Activated CD4-positive, alpha-beta memory T cell treated with anti-CD3 and anti-CD28 coated beads for 36 hours (primary cell): Measurements from ENCODE around the gene ZGRF1. TPM values are rescaled to one million over a fixed set of nuclear protein-coding genes. Genes with fewer than 3 reads are reported as not detected.
"Not testable (repeated sequence)": the region's sequence is repeated elsewhere in the genome, so short reads cannot be mapped to it uniquely, and the experiment has no call there.

Source experiments
- CTCF ChIA-PET: fragments of 350-600 bp; sonication (Branson Sonifier 250); formaldehyde crosslinking; loops from one replicate; lab custom pipeline; 2021; ENCODE audit warnings: antibody characterized with exemption, inconsistent platforms; lab: Charles Lee
- POLR2A ChIA-PET: fragments of 350-600 bp; sonication (Branson Sonifier 250); formaldehyde crosslinking; loops from one replicate; lab custom pipeline; 2021; ENCODE audit warnings: antibody characterized with exemption; lab: Charles Lee
- DNase-seq: peaks from one replicate; pipeline ENCODE4 v3.0.0-alpha.2; 2020
- H3K27ac Mint-ChIP-seq: one replicate; pipeline ENCODE4 v1.8.0; 2021; ENCODE audit warnings: mixed read lengths
- H3K27me3 Mint-ChIP-seq: one replicate; pipeline ENCODE4 v1.8.0; 2021; ENCODE audit warnings: mixed read lengths
- H3K36me3 Mint-ChIP-seq: one replicate; pipeline ENCODE4 v1.8.0; 2021; ENCODE audit warnings: mixed read lengths
- H3K4me1 Mint-ChIP-seq: one replicate; pipeline ENCODE4 v1.8.0; 2021; ENCODE audit warnings: low read depth, mixed read lengths
- H3K4me3 Mint-ChIP-seq: one replicate; pipeline ENCODE4 v1.8.0; 2021; ENCODE audit warnings: mild to moderate bottlenecking, mixed read lengths
- H3K9me3 Mint-ChIP-seq: one replicate; pipeline ENCODE4 v1.8.0; 2021; ENCODE audit warnings: mixed read lengths
- intact Hi-C: fragments of 100-400 bp; cut with micrococcal nuclease; formaldehyde crosslinking; loops from one replicate; pipeline ENCODE4 v1.15.1; 2023
- microRNA-seq: library from miRNA; unstranded; fragments of <30 nt; microRNA quantifications from one replicate; pipeline ENCODE4 v1.2.0, GENCODE V29; 2022; ENCODE audit warnings: borderline number of aligned reads, borderline microRNAs expressed, borderline replicate concordance
- total RNA-seq, 2 experiments: library from RNA; stranded (reverse); gene quantifications; one replicate each; pipeline ENCODE4 v1.2.3, GENCODE V29; 2021

The ZGRF1 gene
- total RNA-seq, 2 experiments from 2014 or later = 32.9 to 36.6 TPM

- DNase-seq = no peak
- ChIA-PET POLR2A (interaction anchor here (1.5 kb wide), 1 partner anchor 224 kb away, joined by 3 read pairs; the partner anchor contains the start of gene TIFA), CTCF (interaction anchor here (0.5 to 5.0 kb wide), 4 partner anchors 9 to 411 kb away, joined by 3 to 52 read pairs (median 6); no protein-coding TSS in a partner anchor)
- H3K9me3 Mint-ChIP-seq = no peaks in the 10 kb centered on the region
- peaks cover 78% of the 10 kb centered on the region for H3K27me3 Mint-ChIP-seq
- H3K4me3 Mint-ChIP-seq = no peak overlapping the region
- peaks cover 35% of the 10 kb centered on the region for H3K4me1 Mint-ChIP-seq
- H3K27ac Mint-ChIP-seq = no peak overlapping the region
- H3K36me3 Mint-ChIP-seq = peaks cover 5% of the 10 kb centered on the region
- intact Hi-C loops = loop anchor here (10.0 kb wide), 1 partner anchor 1254 kb away; the partner anchor contains the start of gene CAMK2D
Measured at GRCh38 chr4:112510291-112511092, 126.2 kb downstream of the ZGRF1 start.

DNA sequence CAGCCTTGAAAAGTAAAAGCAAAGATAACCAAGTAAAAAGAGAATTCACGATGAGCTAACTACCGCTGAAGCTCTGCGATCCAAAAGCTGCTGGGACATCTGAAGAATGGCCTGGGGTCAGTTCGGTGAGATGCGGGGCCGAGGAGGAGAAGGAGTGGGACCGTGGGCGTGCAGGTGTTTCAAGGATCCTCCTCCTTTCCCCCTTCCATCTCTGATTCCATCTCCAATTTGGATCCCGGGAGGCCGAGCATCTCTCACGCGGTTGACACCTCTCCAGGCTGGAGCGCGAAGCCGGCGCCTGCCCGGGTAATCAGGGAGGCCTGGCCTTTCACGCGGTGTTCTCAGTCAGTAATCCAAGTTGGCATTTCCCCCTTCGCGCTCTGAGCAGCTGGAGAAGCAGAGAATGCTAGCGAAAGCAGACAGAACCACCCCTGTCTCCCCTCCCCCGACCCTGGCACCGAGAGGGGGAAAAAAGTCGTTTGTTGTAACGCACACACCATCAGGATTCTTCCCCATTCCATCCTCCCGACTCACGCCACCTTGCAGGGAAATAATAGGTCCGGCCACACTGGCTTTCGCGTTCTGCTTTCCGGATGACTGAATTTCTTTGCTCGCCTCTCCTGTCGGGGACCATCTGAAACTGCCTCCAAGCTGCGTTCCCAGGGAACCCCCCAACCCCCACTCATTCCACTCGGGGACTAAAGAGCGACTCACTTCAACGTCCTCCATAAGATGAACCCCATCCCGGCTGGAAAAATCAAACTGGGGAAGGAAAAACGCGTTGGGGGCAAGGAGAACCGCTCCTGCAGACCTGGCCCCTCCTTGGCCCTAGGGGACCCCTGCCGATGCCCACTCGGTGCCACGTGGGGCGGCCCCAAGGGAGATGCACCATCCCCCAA, 127.2 kb downstream of the ZGRF1 start:
- peak; percentile 19 for DNase-seq
- peaks cover 30% of the 10 kb centered on the region for H3K4me1 Mint-ChIP-seq
- ChIA-PET POLR2A (interaction anchor here (0.7 to 1.5 kb wide), 2 partner anchors 14 to 223 kb away, joined by 3 read pairs; partner anchors contain the start of gene TIFA), CTCF (interaction anchor here (2.5 to 5.0 kb wide), 2 partner anchors 13 to 410 kb away, joined by 7 to 52 read pairs; no protein-coding TSS in a partner anchor)
- H3K36me3 Mint-ChIP-seq = peaks cover 5% of the 10 kb centered on the region
- H3K4me3 Mint-ChIP-seq = peak overlapping the region; percentile 45
- H3K27ac Mint-ChIP-seq = no peak overlapping the region
- H3K27me3 Mint-ChIP-seq = peaks cover 76% of the 10 kb centered on the region
- intact Hi-C loops = loop anchor here (5.0 to 10.0 kb wide), 2 partner anchors 162 to 1255 kb away; partner anchors contain the start of gene CAMK2D
- no peaks in the 10 kb centered on the region for H3K9me3 Mint-ChIP-seq

- ChIA-PET POLR2A (no interaction called here), CTCF (no interaction called here)
- H3K27ac Mint-ChIP-seq = no peak overlapping the region
- intact Hi-C loops = loop anchor here (5.0 kb wide), 1 partner anchor 161 kb away; no protein-coding TSS in a partner anchor
- no peak for DNase-seq
- H3K36me3 Mint-ChIP-seq = peaks cover 5% of the 10 kb centered on the region
- no peak overlapping the region for H3K4me3 Mint-ChIP-seq
- no peaks in the 10 kb centered on the region for H3K9me3 Mint-ChIP-seq
- H3K4me1 Mint-ChIP-seq = peaks cover 26% of the 10 kb centered on the region
- H3K27me3 Mint-ChIP-seq = peaks cover 70% of the 10 kb centered on the region
Measured at GRCh38 chr4:112508356-112508755, 128.4 kb downstream of the ZGRF1 start.

DNA sequence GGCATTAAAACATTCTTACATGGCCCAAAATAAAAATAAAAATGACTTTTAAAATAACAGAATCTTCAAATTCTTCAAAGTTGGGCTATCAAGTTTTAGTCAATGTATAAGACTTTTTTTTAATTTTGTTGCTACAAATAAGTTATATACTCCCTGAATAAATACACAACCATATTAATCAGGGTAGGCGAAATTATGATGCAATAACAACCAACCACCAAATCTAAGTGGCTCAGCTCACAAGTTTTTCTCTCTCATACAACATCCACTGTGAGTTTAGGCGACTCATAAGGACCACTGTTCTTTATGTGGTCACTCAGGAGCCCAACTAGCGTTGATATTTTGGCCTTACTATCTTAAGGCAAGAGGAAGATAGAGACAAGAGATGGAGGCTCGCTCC, 131.9 kb downstream of the ZGRF1 start:
- Mint-ChIP-seq H3K4me3 (no peak overlapping the region), H3K9me3 (no peaks in the 10 kb centered on the region), H3K36me3 (no peaks in the 10 kb centered on the region), H3K27ac (no peak overlapping the region), H3K27me3 (peaks cover 55% of the 10 kb centered on the region), H3K4me1 (peaks cover 13% of the 10 kb centered on the region)
- intact Hi-C loops = loop anchor here (5.0 kb wide), 1 partner anchor 158 kb away; no protein-coding TSS in a partner anchor
- DNase-seq = no peak
- ChIA-PET POLR2A (no interaction called here), CTCF (no interaction called here)

DNA sequence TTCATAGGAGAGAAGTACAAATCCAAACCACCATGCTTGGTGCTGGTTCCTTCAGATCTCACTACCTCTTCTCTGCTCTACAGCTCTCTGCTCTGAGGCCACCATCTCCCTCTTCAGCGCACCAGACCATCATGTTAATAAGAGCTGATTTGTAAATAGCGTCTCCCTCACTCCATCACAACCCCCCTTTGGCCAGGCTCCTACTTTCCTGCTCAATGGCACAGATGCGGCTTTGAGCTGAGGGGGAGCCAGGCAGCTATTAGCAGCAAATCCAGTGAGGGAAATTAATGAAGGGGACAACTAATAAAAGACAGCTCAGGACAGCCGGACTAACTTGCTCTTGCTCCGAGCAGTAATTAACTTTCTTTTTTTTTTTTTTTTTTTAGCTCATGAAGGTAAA, 133.8 kb downstream of the ZGRF1 start:
- Mint-ChIP-seq H3K27me3 (peaks cover 39% of the 10 kb centered on the region), H3K27ac (no peak overlapping the region), H3K4me3 (no peak overlapping the region), H3K9me3 (no peaks in the 10 kb centered on the region), H3K36me3 (no peaks in the 10 kb centered on the region), H3K4me1 (no peaks in the 10 kb centered on the region)
- CTCF ChIA-PET = interaction anchor here (1.2 to 1.8 kb wide), 2 partner anchors 21 to 403 kb away, joined by 3 to 6 read pairs; no protein-coding TSS in a partner anchor
- POLR2A ChIA-PET = no interaction called here
- intact Hi-C loops = no loop called here
- no peak for DNase-seq

DNA sequence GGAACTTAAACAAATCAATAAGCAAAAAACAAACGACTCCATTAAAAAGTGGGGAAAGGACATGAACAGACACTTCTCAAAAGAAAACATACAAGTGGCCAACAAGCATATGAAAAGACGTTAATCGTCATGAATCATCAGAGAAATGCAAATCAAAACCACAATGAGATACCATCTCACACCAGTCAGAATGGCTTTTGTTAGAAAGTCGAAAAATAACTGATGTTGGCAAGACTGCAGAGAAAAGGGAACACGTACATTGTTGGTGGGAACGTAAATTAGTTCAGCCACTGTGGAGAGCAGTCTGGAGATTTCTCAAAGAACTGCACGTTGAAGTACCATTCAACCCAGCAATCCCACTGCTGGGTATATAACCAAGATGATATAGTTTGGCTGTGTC, 144.4 kb downstream of the ZGRF1 start:
- POLR2A ChIA-PET = no interaction called here
- Mint-ChIP-seq H3K27ac (no peak overlapping the region), H3K36me3 (peaks cover 2% of the 10 kb centered on the region), H3K4me3 (no peak overlapping the region), H3K9me3 (peaks cover 20% of the 10 kb centered on the region), H3K27me3 (peaks cover 4% of the 10 kb centered on the region), H3K4me1 (no peaks in the 10 kb centered on the region)
- CTCF ChIA-PET = no interaction called here
- intact Hi-C loops = no loop called here
- no peak for DNase-seq

GRCh38 chr4:112490808-112491207, 145.9 kb downstream of the ZGRF1 start:
- not testable (repeated sequence) for H3K27me3 Mint-ChIP-seq, H3K4me3 Mint-ChIP-seq

More at GRCh38 chr4:112490808-112491207, 145.9 kb downstream of the ZGRF1 start:
- DNase-seq, H3K36me3 Mint-ChIP-seq, H3K4me1 Mint-ChIP-seq, CTCF ChIA-PET, POLR2A ChIA-PET, H3K27ac Mint-ChIP-seq, intact Hi-C loops: not testable (repeated sequence)
- H3K9me3 Mint-ChIP-seq = peaks cover 20% of the 10 kb centered on the region

Small RNA genes within 50 kb of the gene (microRNA-seq; reads per million reads assigned to microRNA genes)
- not detected for gene MIR302A
- not detected for gene MIR302B
- not detected for gene MIR302C
- not detected for gene MIR302D
- not detected for gene MIR367

Other genes with a start within 250 kb of the ZGRF1 start
- gene NEUROG2, start 120.7 kb downstream of the ZGRF1 start, total RNA-seq = not detected
- 10 to 100 TPM; 40.9 to 41.3 TPM for gene LARP7, start 234 bp upstream of the ZGRF1 start, total RNA-seq